ENCODE data around the gene DNAJC28.

DNAJC28 gene

DNA sequence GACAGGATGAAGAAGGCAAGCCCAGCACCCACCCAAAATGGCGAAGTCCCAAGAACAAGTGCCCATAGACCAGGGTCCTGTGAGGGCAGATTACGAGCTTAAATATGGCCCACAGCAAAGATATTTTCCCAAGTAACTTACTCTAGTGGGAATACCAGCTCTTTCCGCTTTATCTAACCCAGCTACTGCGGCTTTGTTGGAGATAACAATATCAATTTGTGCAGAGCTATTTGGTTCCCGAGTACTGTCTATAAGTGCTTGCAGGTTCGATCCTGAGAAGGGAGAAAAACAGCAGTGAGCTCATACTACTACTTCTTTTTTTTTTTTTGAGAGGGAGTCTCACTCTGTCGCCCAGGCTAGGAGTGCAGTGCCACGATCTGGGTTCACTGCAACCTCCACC, 14.3 kb upstream of the DNAJC28 start:
- Mint-ChIP-seq H3K27ac (no peak overlapping the region), H3K27me3 (no peaks in the 10 kb centered on the region), H3K4me1 (no peaks in the 10 kb centered on the region), H3K36me3 (peaks cover 22% of the 10 kb centered on the region), H3K4me3 (no peak overlapping the region), H3K9me3 (peaks cover 3% of the 10 kb centered on the region)
- no peak for ATAC-seq (ENCODE audit: low read depth)
- DNase-seq (ENCODE audit: low spot score in 2 of 2): no peak

DNA sequence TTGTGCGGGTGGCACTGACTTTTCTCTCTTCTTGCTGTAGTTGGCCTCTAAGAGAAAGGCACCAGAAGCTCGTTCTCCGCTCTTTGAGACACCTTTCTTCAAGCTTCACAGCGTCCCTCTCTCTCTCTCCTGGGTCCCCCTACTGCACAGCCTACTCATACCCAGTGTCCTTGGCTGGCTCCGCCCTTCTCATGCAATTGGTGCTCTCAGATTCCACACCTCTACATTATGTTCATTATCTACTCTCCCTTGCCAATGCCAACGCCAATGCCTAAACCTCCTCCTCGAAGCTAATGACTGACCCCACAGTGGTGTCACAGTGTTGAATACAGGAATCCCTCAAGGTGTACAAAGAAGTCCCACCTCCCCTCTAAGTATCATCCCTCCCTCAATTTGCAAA, 4.8 kb upstream of the DNAJC28 start:
- Mint-ChIP-seq H3K4me3 (no peak overlapping the region), H3K36me3 (no peaks in the 10 kb centered on the region), H3K9me3 (no peaks in the 10 kb centered on the region), H3K4me1 (peaks cover 5% of the 10 kb centered on the region), H3K27ac (no peak overlapping the region), H3K27me3 (peaks cover 3% of the 10 kb centered on the region)
- no peak for ATAC-seq (ENCODE audit: low read depth)
- DNase-seq (ENCODE audit: low spot score in 2 of 2): no peak

DNA sequence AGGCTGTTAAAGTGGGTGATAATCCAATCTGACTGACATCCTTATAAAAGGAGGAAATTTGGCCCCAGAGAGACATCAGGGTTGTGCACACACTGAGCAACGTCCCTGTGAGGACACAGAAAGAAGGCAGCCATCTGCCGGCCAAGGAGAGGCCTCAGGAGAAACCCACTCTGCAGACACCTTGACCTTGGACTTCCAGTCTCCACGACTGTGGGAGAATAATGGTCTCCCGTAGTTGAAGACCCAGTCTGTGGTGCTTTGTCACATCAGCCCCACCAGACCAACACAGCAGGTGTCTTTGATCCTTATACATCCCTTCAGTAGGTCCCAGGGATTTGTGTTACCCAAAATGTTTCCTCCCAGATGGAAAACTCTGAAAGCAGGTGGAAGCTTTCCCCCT, 4.2 kb upstream of the DNAJC28 start:
- Mint-ChIP-seq H3K27ac (no peak overlapping the region), H3K4me1 (peaks cover 8% of the 10 kb centered on the region), H3K36me3 (no peaks in the 10 kb centered on the region), H3K9me3 (no peaks in the 10 kb centered on the region), H3K4me3 (no peak overlapping the region), H3K27me3 (peaks cover 3% of the 10 kb centered on the region)
- ATAC-seq (ENCODE audit: low read depth) (no peak), DNase-seq (ENCODE audit: low spot score in 2 of 2) (no peak)

DNA sequence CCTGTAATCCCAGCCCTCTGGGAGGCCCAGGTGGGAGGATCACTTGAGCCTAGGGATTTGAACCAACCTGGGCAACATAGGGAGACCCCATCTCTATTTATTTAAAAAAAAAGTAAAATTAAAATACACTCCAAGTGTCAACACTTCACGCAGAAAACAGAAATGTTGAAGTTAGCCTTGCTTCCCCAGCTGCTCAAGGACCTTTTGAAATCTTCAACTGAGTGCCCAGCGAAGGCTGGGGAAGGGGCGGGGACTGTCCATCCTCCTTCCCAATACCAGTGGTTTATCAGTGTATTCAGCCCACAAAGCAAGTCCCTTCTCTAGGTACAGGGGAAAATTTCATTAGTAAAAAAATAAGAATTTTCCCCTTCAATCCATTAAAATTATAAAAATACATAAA, 2.2 kb upstream of the DNAJC28 start:
- Mint-ChIP-seq H3K27me3 (peaks cover 3% of the 10 kb centered on the region), H3K9me3 (no peaks in the 10 kb centered on the region), H3K4me3 (no peak overlapping the region), H3K4me1 (peaks cover 10% of the 10 kb centered on the region), H3K36me3 (no peaks in the 10 kb centered on the region), H3K27ac (no peak overlapping the region)
- no peak for ATAC-seq (ENCODE audit: low read depth)
- no peak for DNase-seq (ENCODE audit: low spot score in 2 of 2)

DNA sequence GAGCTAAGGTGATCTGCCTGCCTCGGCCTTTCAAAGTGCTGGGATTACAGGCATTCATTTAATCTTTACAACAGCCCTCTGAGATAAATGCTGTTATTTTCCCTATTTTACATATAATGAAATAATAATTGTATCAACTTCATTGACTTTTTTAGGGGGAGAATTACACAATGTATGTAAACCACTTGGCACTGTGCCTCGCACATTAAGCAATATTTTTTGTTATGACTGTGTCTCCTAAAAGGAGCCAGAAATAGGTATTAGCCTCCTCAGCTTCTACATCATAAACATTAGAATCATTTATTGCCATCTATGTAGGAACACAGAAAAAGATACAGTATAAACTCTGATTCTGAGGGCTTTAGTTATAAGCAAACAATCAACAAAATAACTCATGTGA, 1.1 kb upstream of the DNAJC28 start:
- H3K27ac Mint-ChIP-seq: no peak overlapping the region
- H3K4me3 Mint-ChIP-seq: peak overlapping the region; percentile 43
- peaks cover 3% of the 10 kb centered on the region for H3K27me3 Mint-ChIP-seq
- no peaks in the 10 kb centered on the region for H3K9me3 Mint-ChIP-seq
- DNase-seq (ENCODE audit: low spot score in 2 of 2): no peak
- H3K4me1 Mint-ChIP-seq: peaks cover 10% of the 10 kb centered on the region
- ATAC-seq (ENCODE audit: low read depth): no peak
- H3K36me3 Mint-ChIP-seq: no peaks in the 10 kb centered on the region

DNA sequence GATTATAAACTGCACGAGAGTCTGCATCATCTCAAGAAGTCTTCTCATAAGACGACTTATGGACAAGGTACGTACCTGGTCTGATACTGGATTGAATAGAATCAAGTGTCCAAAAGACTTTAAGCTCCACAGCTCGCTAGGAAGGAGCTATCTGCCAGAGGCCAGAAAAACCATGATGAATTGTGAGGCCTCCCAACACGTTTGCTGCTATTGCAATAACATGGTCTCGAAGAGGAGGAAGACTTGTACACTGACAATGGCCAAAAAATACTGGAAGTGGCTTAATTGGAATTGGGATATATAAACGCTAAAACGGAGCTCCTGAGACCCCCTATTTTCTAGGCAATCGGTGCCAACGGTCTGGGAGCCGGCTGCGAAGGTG, 534 bp downstream of the DNAJC28 start:
- H3K27ac Mint-ChIP-seq: peak overlapping the region; percentile 76
- no peaks in the 10 kb centered on the region for H3K36me3 Mint-ChIP-seq
- DNase-seq (ENCODE audit: low spot score in 2 of 2): no peak
- no peaks in the 10 kb centered on the region for H3K27me3 Mint-ChIP-seq
- H3K4me3 Mint-ChIP-seq: peak overlapping the region; percentile 85
- ATAC-seq (ENCODE audit: low read depth): no peak
- H3K9me3 Mint-ChIP-seq: no peaks in the 10 kb centered on the region
- H3K4me1 Mint-ChIP-seq: peaks cover 10% of the 10 kb centered on the region

DNA sequence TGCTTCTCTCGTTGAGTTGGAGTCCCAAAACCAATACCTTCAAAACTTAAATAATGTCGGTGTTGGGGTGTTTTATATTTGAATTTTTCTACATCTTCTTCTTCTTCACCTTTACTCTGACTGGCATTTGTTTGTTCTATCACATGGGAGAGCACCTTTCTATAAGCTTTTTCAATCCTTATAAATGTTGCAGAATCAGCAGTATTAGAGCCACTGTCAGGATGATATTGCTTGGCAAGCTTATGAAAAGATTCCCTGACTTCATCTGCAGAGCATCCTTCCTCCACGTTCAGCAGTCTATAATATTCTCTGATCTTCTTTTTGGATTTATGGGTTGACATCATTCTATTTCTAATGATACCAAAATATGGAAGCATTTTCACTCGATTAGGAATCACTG, 2.6 kb downstream of the DNAJC28 start:
- no peak for ATAC-seq (ENCODE audit: low read depth)
- no peaks in the 10 kb centered on the region for H3K27me3 Mint-ChIP-seq
- H3K9me3 Mint-ChIP-seq: no peaks in the 10 kb centered on the region
- no peak overlapping the region for H3K27ac Mint-ChIP-seq
- peaks cover 10% of the 10 kb centered on the region for H3K4me1 Mint-ChIP-seq
- no peak overlapping the region for H3K4me3 Mint-ChIP-seq
- DNase-seq (ENCODE audit: low spot score in 2 of 2): no peak
- H3K36me3 Mint-ChIP-seq: no peaks in the 10 kb centered on the region

DNA sequence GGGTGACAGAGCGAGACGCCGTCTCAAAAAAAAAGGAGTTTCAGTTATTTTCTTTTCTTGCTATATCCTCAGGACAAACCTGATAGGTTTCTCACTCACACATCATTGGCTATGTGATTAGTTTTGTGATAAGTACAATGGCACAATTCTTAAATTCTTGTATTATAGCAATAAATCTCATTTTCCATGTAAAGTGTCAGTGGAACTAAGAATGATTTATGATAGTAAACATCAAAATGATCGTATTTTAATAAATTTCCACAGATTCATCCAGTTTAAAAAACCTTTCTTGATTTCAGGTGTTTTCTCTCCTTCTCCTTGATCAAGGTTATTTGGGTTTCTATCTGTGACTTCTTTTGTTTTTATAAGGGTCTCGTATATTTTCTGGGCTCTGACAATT, 3.5 kb downstream of the DNAJC28 start:
- no peaks in the 10 kb centered on the region for H3K27me3 Mint-ChIP-seq
- H3K36me3 Mint-ChIP-seq: no peaks in the 10 kb centered on the region

DNA sequence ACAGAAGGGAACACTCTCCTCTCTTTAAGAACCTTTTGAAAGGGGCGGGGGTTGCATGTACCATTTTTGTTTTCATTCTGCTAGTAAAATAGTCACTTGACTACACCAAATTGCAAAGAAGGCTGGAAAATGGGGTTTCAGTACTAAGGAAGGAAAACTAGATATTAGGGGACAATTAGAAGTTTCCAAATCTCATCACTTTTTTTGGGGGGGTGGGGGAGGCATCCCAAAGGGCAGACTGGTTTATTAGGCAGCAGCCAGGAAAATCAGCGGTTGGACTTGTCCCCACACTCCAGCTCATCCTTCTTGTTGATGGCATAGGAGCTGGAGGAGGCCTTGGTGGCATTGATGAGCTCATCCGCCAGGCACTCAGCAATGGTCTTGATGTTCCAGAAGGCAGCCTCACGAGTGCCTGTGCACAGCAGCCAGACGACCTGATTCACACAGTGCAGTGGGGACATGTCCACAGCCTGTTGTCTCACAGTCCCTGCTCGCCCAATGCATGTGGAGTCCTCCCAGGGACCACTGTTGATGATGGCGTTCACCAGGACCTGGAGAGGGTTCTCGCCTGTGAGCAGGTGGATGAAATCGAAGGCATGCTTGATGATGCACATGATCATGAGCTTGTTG, 10.1 kb downstream of the DNAJC28 start:
- H3K4me3 Mint-ChIP-seq: peak overlapping the region; percentile 8
- ATAC-seq (ENCODE audit: low read depth): no peak
- no peaks in the 10 kb centered on the region for H3K27me3 Mint-ChIP-seq

More for the DNA sequence above, 3.5 kb downstream of the DNAJC28 start:
- H3K9me3 Mint-ChIP-seq: no peaks in the 10 kb centered on the region
- no peak for DNase-seq (ENCODE audit: low spot score in 2 of 2)
- no peak for ATAC-seq (ENCODE audit: low read depth)
- no peak overlapping the region for H3K27ac Mint-ChIP-seq
- H3K4me3 Mint-ChIP-seq: no peak overlapping the region
- peaks cover 10% of the 10 kb centered on the region for H3K4me1 Mint-ChIP-seq

DNA sequence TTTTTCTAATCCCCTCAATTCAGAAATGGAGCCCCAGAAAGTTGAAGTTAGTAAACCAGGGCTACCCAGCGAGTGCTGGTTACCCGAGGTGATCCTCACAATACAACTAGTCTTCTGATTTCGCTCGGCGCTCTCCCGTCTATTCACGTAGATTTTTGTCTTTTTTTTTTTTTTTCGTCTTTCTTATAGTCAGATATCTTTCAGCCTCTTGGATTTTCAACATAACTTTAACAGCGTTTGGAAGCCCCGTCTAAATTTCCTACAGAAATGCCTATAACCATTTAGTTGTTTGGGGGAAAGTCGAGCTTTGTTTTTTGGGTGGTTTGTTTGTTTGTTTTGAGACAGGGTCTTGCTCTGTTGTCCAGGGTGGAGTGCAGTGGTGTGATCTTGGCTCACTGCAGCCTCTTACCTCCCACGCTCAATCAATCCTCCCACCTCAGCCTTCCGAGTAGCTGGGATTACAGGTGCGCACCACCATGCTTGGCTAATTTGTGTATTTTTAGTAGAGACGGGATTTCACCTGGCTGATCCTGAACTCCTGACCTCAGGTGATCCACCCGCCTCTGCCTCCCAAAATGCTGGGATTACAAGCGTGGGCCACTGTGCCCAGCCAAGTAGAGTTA, 10.9 kb downstream of the DNAJC28 start:
- H3K27ac Mint-ChIP-seq: peak overlapping the region; percentile 80
- no peaks in the 10 kb centered on the region for H3K36me3 Mint-ChIP-seq
- peak overlapping the region; percentile 88 for H3K4me3 Mint-ChIP-seq
- no peaks in the 10 kb centered on the region for H3K27me3 Mint-ChIP-seq
- DNase-seq (ENCODE audit: low spot score in 2 of 2) (no peak), ATAC-seq (ENCODE audit: low read depth) (no peak)
- H3K4me1 Mint-ChIP-seq: peaks cover 16% of the 10 kb centered on the region
- H3K9me3 Mint-ChIP-seq: no peaks in the 10 kb centered on the region

More for the DNA sequence above, 10.1 kb downstream of the DNAJC28 start:
- peaks cover 16% of the 10 kb centered on the region for H3K4me1 Mint-ChIP-seq
- H3K36me3 Mint-ChIP-seq: no peaks in the 10 kb centered on the region
- DNase-seq (ENCODE audit: low spot score in 2 of 2): no peak
- no peak overlapping the region for H3K27ac Mint-ChIP-seq
- no peaks in the 10 kb centered on the region for H3K9me3 Mint-ChIP-seq

DNA sequence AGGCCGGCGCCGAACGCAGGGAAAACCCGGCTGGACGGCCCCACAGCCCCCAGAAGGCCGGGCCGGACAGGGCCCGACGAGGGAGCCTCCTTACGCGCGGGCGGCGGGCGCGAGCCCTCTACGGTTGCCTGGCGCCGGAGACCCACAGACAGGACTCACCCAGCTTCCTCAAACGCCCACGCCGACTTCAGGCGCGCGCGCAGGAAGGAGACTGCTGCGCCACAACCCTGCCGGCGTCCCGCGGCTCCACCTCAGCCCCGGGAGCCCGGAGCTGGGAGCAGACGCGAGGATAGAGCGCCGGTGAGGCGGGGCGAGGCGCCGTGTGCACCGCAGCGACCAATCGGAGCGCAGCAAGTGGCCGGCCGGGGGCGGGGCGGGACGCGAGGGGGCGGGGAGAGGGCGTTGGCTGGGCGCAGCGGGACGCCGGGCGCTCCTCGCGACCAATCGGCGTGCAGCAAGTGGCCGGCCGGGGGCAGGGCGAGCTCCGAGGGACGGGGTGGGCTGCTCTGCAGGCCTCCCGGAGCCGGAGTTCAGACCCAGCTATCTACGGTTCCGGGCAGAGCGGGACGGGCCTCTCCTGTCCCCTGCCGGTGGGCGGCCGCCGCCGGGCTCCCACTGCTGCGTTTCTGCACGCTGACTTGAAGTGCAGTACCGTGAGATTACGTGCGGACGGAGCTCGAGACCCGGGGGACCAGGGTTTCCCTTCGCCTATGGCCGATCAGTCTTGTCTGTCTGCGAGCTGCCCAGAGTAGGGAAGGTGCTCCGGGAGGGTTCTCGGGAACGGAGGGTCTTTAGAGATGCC, 11.6 kb downstream of the DNAJC28 start, which contains the start of gene TMEM50B:
Gene TMEM50B (minus strand): TSS at position 296 of the 802 bp plus-strand sequence. CDS start 11,089 bp downstream, outside the sequence.
- H3K4me1 Mint-ChIP-seq: peaks cover 16% of the 10 kb centered on the region
- peak within 1 kb of the TSS; percentile 88 for H3K4me3 Mint-ChIP-seq
- H3K36me3 Mint-ChIP-seq: no peaks in the 10 kb centered on the region
- ATAC-seq (ENCODE audit: low read depth) (peak; percentile 83), DNase-seq (ENCODE audit: low spot score in 2 of 2) (peak; percentile 87)
- no peaks in the 10 kb centered on the region for H3K9me3 Mint-ChIP-seq
- H3K27ac Mint-ChIP-seq: peak within 1 kb of the TSS; percentile 86
- no peaks in the 10 kb centered on the region for H3K27me3 Mint-ChIP-seq

DNA sequence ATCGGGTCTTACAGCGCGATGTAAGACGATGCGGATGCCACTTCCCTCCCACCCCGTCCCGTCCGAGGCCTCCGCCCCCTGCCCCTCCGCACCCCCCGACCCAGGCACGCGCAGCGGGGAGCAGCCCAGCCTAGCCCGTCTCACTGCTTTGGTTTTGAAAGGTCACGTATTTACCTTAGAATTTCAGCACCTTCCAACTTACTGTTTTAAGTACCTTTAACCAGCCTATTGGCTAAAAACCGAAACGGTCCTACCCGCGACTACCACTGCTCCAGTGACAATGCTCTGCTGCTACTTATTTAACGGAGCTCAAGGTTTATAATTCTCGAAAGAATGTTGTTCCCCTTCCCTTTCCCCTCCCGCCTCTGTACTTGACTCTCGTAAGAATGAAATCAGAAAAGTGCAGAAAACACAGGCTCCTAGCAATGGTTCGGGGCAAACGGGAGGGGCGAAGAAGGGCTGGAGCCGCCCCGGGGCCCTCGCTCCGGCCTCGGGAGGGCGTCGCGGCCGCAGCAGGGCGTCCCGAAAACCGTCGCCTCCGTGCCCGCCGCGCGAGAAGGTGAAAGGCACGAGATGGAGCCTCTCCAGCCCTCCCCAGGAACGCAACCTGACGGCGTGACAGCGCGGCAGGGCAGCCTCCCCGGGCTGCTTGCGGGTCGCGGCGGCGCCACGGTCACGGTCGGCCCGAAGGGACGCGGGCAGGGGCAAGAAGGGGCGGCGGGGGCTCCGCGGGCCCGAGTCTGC, 12.4 kb downstream of the DNAJC28 start:
- Mint-ChIP-seq H3K4me3 (peak overlapping the region; percentile 88), H3K27ac (peak overlapping the region; percentile 86), H3K9me3 (no peaks in the 10 kb centered on the region), H3K27me3 (no peaks in the 10 kb centered on the region), H3K4me1 (peaks cover 16% of the 10 kb centered on the region), H3K36me3 (no peaks in the 10 kb centered on the region)
- ATAC-seq (ENCODE audit: low read depth) (peak; percentile 19), DNase-seq (ENCODE audit: low spot score in 2 of 2) (no peak)

DNA sequence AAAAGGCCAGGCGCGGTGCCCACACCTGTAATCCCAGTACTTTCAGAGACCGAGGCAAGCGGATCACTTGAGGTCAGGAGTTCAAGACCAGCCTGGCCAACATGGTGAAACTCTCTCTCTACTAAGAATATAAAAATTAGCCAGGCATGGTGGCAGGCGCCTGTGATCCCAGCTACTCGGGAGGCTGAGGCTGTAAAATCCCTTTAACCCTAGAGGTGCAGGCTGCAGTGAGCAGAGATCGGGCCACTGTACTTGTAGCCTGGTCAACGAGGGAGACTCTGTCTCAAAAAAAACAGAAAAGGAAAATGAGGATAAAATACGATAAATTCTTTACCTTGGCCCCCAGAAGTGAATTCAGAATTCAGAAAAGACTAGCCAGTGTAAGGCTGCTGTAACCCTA, 13.3 kb downstream of the DNAJC28 start:
- no peak for ATAC-seq (ENCODE audit: low read depth)
- Mint-ChIP-seq H3K27me3 (no peaks in the 10 kb centered on the region), H3K4me1 (peaks cover 21% of the 10 kb centered on the region), H3K9me3 (no peaks in the 10 kb centered on the region), H3K27ac (peak overlapping the region; percentile 86), H3K36me3 (peaks cover 5% of the 10 kb centered on the region), H3K4me3 (peak overlapping the region; percentile 88)
- no peak for DNase-seq (ENCODE audit: low spot score in 2 of 2)

DNA sequence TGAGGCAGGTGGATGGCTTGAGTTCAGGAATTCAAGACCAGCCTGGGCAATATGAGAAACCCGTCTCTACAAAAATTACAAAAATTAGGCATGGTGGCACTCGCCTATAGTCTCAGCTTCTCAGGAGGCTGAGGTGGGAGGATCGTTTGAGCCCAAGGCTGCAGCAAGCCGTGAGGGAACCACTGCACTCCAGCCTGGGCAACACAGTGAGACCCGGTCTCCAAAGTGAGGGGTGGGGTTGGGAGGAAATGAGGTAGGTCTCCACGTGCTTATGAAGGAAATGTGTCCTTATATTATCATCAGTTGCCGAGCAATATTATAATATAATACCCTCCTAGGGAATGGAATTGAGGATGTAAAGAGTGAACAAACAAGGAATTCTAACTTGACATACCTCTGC, 14.4 kb downstream of the DNAJC28 start:
- no peaks in the 10 kb centered on the region for H3K27me3 Mint-ChIP-seq
- H3K36me3 Mint-ChIP-seq: peaks cover 9% of the 10 kb centered on the region
- no peak overlapping the region for H3K27ac Mint-ChIP-seq
- DNase-seq (ENCODE audit: low spot score in 2 of 2) (no peak), ATAC-seq (ENCODE audit: low read depth) (no peak)
- peaks cover 21% of the 10 kb centered on the region for H3K4me1 Mint-ChIP-seq
- no peak overlapping the region for H3K4me3 Mint-ChIP-seq
- no peaks in the 10 kb centered on the region for H3K9me3 Mint-ChIP-seq
